Progenitor cell of endocrine pancreas (in vitro differentiated cells): ENCODE measurements around the gene IRF9. TPM values are rescaled to one million over a fixed set of nuclear protein-coding genes. Genes with fewer than 3 reads are reported as not detected.
"Not testable (repeated sequence)": the region's sequence is repeated elsewhere in the genome, so short reads cannot be mapped to it uniquely, and the experiment has no call there.

Source experiments
- DNase-seq: peaks from one replicate; pipeline ENCODE4 v3.0.0; 2021; ENCODE audit warnings: low spot score; ENCODE audit not compliant: unreplicated experiment
- H3K27ac Mint-ChIP-seq: 2 replicates; pipeline ENCODE4 v1.8.0; 2021; ENCODE audit warnings: mild to moderate bottlenecking, moderate library complexity, mixed read lengths
- H3K27me3 Mint-ChIP-seq: 2 replicates; pipeline ENCODE4 v1.8.0; 2021; ENCODE audit warnings: mixed read lengths
- H3K36me3 Mint-ChIP-seq: 2 replicates; pipeline ENCODE4 v1.8.0; 2022; ENCODE audit warnings: mixed read lengths; ENCODE audit not compliant: insufficient read depth
- H3K4me1 Mint-ChIP-seq: 2 replicates; pipeline ENCODE4 v1.8.0; 2021; ENCODE audit warnings: low read depth, mixed read lengths
- H3K4me3 Mint-ChIP-seq: 2 replicates; pipeline ENCODE4 v1.8.0; 2021; ENCODE audit warnings: low read depth, mild to moderate bottlenecking, moderate library complexity, mixed read lengths
- H3K9me3 Mint-ChIP-seq: 2 replicates; pipeline ENCODE4 v1.8.0; 2021; ENCODE audit warnings: low read depth, mixed read lengths
- total RNA-seq: library from RNA; stranded (reverse); gene quantifications from 2 replicates; pipeline ENCODE4 v1.2.1, GENCODE V29; 2021
- TF ChIP-seq, protein P1 (sequence below): fragments of 200-600 bp; sonication (generic); IDR thresholded peaks from one replicate; pipeline ENCODE4 v1.5.0; 2021; ENCODE audit warnings: antibody characterized with exemption, mild to moderate bottlenecking; ENCODE audit not compliant: unreplicated experiment

Gene IRF9
- total RNA-seq, 1 donor from 2014 or later: 57.4 TPM

DNA sequence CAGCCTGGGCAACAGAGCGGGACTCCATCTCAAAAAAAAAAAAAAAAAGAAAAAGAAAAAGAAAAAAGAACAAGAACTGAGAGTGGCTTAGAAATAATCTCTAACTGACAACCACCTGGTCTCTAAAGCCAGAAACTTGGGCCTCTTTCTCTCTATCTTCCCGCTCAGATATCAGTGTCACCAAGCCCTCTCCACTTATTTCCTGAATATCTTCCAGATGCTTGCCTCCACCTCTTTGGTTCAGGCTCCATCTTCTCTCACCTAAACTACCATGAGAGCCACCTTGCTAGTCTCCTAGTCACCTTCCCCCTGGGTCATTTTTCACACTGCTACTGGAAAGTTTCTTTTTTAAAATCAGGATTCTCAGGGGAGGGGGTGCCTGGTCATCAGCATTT, 36.0 kb downstream of the IRF9 start:
- H3K27ac Mint-ChIP-seq: peak overlapping the region; percentile 88
- peaks cover 17% of the 10 kb centered on the region for H3K4me1 Mint-ChIP-seq
- H3K4me3 Mint-ChIP-seq: peak overlapping the region; percentile 91
- H3K27me3 Mint-ChIP-seq: no peaks in the 10 kb centered on the region
- H3K36me3 Mint-ChIP-seq: peaks cover 26% of the 10 kb centered on the region
- H3K9me3 Mint-ChIP-seq: peaks cover 5% of the 10 kb centered on the region
- TF ChIP-seq, protein P1, sequence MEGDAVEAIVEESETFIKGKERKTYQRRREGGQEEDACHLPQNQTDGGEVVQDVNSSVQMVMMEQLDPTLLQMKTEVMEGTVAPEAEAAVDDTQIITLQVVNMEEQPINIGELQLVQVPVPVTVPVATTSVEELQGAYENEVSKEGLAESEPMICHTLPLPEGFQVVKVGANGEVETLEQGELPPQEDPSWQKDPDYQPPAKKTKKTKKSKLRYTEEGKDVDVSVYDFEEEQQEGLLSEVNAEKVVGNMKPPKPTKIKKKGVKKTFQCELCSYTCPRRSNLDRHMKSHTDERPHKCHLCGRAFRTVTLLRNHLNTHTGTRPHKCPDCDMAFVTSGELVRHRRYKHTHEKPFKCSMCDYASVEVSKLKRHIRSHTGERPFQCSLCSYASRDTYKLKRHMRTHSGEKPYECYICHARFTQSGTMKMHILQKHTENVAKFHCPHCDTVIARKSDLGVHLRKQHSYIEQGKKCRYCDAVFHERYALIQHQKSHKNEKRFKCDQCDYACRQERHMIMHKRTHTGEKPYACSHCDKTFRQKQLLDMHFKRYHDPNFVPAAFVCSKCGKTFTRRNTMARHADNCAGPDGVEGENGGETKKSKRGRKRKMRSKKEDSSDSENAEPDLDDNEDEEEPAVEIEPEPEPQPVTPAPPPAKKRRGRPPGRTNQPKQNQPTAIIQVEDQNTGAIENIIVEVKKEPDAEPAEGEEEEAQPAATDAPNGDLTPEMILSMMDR: no peak
- no peak for DNase-seq

DNA sequence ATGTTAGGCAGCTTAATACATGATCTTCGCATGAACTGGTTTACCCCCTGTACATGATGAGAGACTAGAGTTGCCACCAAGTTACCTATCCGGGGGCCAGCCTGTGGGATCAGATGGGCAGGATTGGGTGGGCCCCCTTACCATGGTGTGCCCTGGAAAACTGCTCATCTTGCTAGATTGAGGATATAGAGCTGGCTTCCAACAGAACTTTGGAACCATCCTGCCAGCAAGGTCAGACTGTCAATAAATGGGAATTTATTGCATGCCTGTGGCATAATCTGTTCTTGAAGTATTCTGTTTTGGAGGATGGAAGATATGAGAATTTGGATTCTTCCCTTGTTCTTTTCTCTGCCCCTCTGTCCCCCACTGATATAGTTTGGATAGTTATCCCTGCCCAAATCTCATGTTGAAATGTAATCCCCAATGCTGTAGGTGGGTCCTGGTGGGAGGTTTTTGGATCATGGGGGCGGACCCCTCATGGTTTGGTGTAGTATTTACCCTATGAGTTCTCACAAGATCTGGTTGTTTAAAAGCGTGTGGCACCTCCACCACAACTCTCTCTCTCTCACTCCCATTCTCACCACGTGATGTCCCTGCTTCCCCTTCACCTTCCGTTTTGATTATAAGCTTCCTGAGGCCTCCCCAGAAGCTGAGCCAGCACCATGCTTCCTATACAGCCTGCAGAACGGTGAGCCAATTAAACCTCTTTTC, 37.9 kb downstream of the IRF9 start:
- Mint-ChIP-seq H3K27ac (no peak overlapping the region), H3K4me3 (no peak overlapping the region), H3K4me1 (peaks cover 16% of the 10 kb centered on the region), H3K36me3 (peaks cover 31% of the 10 kb centered on the region), H3K27me3 (no peaks in the 10 kb centered on the region), H3K9me3 (peaks cover 12% of the 10 kb centered on the region)
- DNase-seq: no peak
- TF ChIP-seq, protein P1: no peak

DNA sequence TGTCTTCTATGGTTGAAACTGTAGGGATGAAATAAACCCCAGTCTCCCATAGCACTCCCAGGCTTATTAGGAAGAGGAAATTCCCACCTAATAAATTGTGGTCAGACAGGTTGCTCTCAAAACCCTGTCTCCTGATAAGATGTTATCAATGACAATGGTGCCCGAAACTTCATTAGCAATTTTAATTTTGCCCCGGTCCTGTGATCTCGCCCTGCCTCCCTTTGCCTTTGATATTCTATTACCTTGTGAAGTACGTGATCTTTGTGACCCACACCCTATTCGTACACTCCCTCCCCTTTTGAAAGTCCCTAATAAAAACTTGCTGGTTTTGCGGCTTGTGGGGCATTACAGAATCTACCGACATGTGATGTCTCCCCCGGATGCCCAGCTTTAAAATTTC, 41.5 kb downstream of the IRF9 start:
- not testable (repeated sequence) for H3K4me1 Mint-ChIP-seq, H3K27ac Mint-ChIP-seq, H3K4me3 Mint-ChIP-seq, DNase-seq, H3K27me3 Mint-ChIP-seq
- H3K9me3 Mint-ChIP-seq: peaks cover 12% of the 10 kb centered on the region
- peaks cover 46% of the 10 kb centered on the region for H3K36me3 Mint-ChIP-seq

DNA sequence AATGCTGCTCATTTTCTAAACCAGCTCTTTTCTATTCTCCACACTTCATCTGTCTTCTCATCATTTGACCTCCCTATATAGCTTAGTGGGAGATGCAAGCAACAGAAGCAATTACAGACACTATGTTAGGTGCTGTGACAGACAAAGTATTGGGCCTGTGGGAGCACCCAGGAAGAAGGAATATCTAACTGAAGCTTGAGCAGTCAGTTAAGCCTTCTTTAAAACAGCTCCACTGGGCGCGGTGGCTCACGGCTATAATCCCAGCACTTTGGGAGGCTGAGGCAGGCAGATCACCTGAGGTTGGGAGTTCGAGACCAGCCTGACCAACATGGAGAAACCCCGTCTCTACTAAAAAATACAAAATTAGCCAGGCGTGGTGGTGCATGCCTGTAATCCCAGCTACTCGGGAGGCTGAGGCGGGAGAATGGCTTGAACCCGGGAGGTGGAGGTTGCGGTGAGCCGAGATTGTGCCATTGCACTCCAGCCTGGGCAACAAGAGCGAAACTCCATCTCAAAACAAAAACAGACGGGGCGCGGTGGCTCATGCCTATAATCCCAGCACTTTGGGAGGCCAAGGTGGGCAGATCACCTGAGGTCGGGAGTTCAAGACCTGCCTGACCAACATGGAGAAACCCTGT, 42.3 kb downstream of the IRF9 start:
- not testable (repeated sequence) for DNase-seq, H3K4me3 Mint-ChIP-seq, H3K27me3 Mint-ChIP-seq, H3K4me1 Mint-ChIP-seq, H3K27ac Mint-ChIP-seq
- peaks cover 12% of the 10 kb centered on the region for H3K9me3 Mint-ChIP-seq
- peaks cover 48% of the 10 kb centered on the region for H3K36me3 Mint-ChIP-seq

DNA sequence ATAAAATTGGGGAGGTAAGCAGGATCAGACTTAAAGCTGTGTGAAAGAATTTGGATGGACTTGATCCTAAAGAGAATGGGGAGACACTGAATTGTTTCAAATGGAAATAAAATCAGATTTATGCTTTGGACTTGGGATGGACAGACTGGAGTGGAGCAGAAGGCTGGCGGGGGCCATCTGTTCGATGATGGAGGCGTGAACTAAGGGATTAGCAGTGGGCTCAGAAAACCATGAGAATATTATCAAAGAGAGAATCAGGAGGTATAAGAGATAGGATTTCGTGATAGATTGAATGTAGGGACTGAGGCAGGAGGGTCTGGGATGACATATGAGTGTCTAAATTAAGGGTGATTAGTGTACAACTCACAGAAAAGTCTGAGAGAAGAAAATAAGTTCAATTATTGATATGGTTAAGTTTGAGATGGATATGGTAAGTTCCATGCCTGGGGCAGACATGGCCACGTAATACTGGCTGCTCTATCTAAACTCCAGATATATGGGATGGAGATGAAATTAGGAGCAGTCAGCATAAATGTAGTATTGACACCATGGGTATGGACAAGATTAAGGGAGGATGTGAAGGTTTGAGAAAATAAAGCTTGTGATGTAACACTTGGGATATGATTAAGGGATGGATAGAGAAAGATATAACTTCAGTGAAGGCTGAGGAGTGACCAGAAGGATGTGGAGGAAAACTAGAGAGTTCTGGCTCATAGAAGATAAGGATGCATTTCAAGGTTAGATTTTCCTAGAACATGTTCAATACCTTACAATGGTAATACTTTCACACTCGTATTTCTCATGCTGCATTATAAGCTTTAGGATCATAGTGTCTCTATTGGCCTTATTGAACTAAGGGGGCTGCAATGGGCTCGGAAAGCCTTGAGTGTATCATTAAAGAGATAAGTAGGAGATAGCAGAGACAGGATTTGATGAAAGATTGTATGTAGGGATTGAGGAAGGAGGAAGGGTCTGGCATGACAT, 43.4 kb downstream of the IRF9 start:
- Mint-ChIP-seq H3K27me3 (no peaks in the 10 kb centered on the region), H3K4me1 (no peaks in the 10 kb centered on the region), H3K27ac (no peak overlapping the region), H3K36me3 (peaks cover 44% of the 10 kb centered on the region), H3K9me3 (peaks cover 12% of the 10 kb centered on the region), H3K4me3 (no peak overlapping the region)
- TF ChIP-seq, protein P1: no peak
- DNase-seq: no peak
